Common myeloid progenitor, CD34-positive (primary cell): ENCODE data around the gene CXCL14. TPM values are rescaled to one million over a fixed set of nuclear protein-coding genes. Genes with fewer than 3 reads are reported as not detected.
A peak's percentile ranks its signal among the peaks of the same experiment; 100 is the strongest.

Experiments used
- CTCF ChIA-PET: fragments of 350-600 bp; sonication (Branson Sonifier 250); formaldehyde crosslinking; loops from one replicate; lab custom pipeline; 2021; ENCODE audit warnings: antibody characterized with exemption; lab: Charles Lee
- POLR2A ChIA-PET: fragments of 350-600 bp; sonication (Branson Sonifier 250); formaldehyde crosslinking; loops from one replicate; lab custom pipeline; 2021; ENCODE audit warnings: antibody characterized with exemption; lab: Charles Lee
- DNase-seq, 3 donors: peaks; one replicate each; pipeline versions ENCODE4 v3.0.0 to v3.0.0-alpha.2; 2013
- H3K27ac ChIP-seq, 2 experiments: 1 replicate in 1 of 2; 2 replicates in 1 of 2; pipeline ENCODE4 v1.7.0; 2013; ENCODE audit warnings: inconsistent platforms in 2 of 2, low read length in 2 of 2, mild to moderate bottlenecking in 2 of 2, low read depth in 1 of 2, moderate library complexity in 1 of 2; ENCODE audit not compliant: severe bottlenecking in 2 of 2, insufficient read depth in 1 of 2, poor library complexity in 1 of 2
- H3K27me3 ChIP-seq, 5 experiments: replicated peaks in 2 of 5; 1 replicate in 3 of 5; 2 replicates in 2 of 5; pipeline versions ENCODE4 v1.6.1 to v1.7.0; 2013; ENCODE audit warnings: low read length in 4 of 5, mild to moderate bottlenecking in 2 of 5, moderate library complexity in 2 of 5, inconsistent platforms in 1 of 5; ENCODE audit not compliant: insufficient read depth in 5 of 5, control insufficient read depth in 4 of 5
- H3K36me3 ChIP-seq, 4 experiments: 1 replicate in 2 of 4; 2 replicates in 2 of 4; pipeline versions ENCODE4 v1.6.1 to v1.7.0; 2013; ENCODE audit warnings: low read length in 3 of 4, control low read depth in 1 of 4, mild to moderate bottlenecking in 1 of 4; ENCODE audit not compliant: control insufficient read depth in 4 of 4, insufficient read depth in 4 of 4
- H3K4me1 ChIP-seq, 4 experiments: 1 replicate in 3 of 4; 2 replicates in 1 of 4; pipeline versions ENCODE4 v1.6.1 to v1.7.1; 2013; ENCODE audit warnings: low read length in 3 of 4, mild to moderate bottlenecking in 3 of 4, control low read depth in 1 of 4, inconsistent platforms in 1 of 4, moderate library complexity in 1 of 4; ENCODE audit not compliant: control insufficient read depth in 4 of 4, insufficient read depth in 4 of 4; ENCODE audit errors: control extremely low read depth in 1 of 4
- H3K4me3 ChIP-seq, 7 experiments: 1 replicate in 4 of 7; 2 replicates in 3 of 7; pipeline versions ENCODE4 v1.5.1 to v1.7.0; 2013; ENCODE audit warnings: mild to moderate bottlenecking in 7 of 7, low read length in 6 of 7, moderate library complexity in 6 of 7, inconsistent platforms in 2 of 7, low read depth in 2 of 7, control low read depth in 1 of 7; ENCODE audit not compliant: insufficient read depth in 4 of 7, control insufficient read depth in 1 of 7; ENCODE audit errors: extremely low read depth in 1 of 7
- H3K9me3 ChIP-seq, 5 experiments: 1 replicate in 4 of 5; 2 replicates in 1 of 5; pipeline versions ENCODE4 v1.6.1 to v1.7.1; 2013; ENCODE audit warnings: low read length in 4 of 5, mild to moderate bottlenecking in 2 of 5, inconsistent platforms in 1 of 5, low read depth in 1 of 5, moderate library complexity in 1 of 5; ENCODE audit not compliant: control insufficient read depth in 4 of 5, insufficient read depth in 2 of 5; ENCODE audit errors: control extremely low read depth in 1 of 5
- WGBS: methylation state at CpG from one replicate; pipeline ENCODE4 v1.1.5; 2013; ENCODE audit not compliant: insufficient coverage; 5-methylcytosine and 5-hydroxymethylcytosine counted together
- polyA plus RNA-seq: library from polyadenylated mRNA; unstranded; fragments of 120-200 nt; gene quantifications from one replicate; pipeline ENCODE4 v1.2.1, GENCODE V29; 2013

The CXCL14 gene, protein sequence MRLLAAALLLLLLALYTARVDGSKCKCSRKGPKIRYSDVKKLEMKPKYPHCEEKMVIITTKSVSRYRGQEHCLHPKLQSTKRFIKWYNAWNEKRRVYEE
- not detected for polyA plus RNA-seq

DNA sequence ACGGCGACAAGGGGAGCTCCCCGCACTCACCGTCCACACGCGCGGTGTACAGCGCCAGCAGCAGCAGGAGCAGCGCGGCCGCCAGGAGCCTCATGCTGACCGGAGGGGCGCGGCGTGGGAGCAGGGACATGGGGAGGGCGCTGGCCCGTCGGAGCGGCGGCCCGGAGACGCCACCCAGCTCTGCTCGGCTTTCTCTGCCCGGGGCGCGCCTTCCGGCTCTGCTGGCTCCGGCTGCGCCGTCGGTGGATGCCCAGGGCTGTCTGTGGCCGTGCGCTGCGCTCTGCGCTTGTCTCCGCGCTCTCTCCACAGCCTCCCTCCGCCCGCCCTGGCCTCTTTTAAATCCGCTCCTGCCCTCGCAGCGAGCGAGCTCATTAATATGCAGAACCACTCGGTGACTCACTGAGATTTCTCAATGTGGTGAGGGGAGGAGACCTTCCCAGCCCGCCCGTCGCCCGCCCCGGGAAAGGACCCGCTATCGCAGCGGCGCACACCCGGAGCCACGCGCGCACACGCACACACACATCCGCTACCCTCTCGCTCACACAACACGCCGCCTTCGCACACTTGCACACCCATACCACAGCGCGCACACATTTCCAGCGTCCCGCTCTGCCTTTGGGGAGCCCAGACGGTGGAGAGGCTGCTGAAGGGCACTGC lies at the start of gene CXCL14:
Gene CXCL14 (minus strand): TSS at position 307 of the 657 bp plus-strand sequence. CDS start 213 bp downstream, at position 94.
- ChIA-PET POLR2A (no interaction called here), CTCF (interaction anchor here (1.2 to 3.6 kb wide), 4 partner anchors 9 to 116 kb away, joined by 4 to 20 read pairs (median 5); no protein-coding TSS in a partner anchor)
- H3K36me3 ChIP-seq: no peaks in the 10 kb centered on the region

DNA sequence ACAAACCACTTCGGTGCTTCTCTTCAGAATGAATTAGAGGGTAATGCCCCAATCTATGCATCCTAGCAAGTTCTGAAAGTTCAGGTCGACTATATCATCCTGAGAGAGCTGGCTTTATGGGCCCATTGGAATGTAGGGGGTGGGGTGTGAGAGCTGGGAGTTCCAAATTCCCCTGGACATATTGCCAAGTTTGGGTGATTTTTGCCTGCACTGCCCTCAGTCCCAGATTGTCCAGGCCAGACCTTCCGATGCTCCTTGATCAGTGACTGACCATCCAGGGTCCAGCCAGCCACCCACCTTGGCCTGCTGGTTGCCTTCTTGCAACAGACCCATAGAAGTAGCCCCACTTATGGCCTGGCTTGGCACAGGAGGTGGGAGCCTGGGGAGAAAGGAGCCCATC lies 47.8 kb upstream of the CXCL14 start:
- POLR2A ChIA-PET: no interaction called here
- CTCF ChIA-PET: no interaction called here
- Histone ChIP-seq H3K36me3 (no peaks in the 10 kb centered on the region), H3K27ac (no peak overlapping the region), H3K4me1 (no peaks in the 10 kb centered on the region), H3K4me3 (no peak overlapping the region), H3K9me3 (no peaks in the 10 kb centered on the region), H3K27me3 (peaks cover 0 to 4% (median 0%) of the 10 kb centered on the region in 5 experiments)
- 76% methylated on average over 3 of the region's 3 CpGs for WGBS
- no peak for DNase-seq

More for the DNA sequence above, at the start of gene CXCL14:
- H3K27me3 ChIP-seq: peaks cover 4 to 80% (median 48%) of the 10 kb centered on the region in 5 experiments
- H3K27ac ChIP-seq: no peak within 1 kb of the TSS
- no peaks in the 10 kb centered on the region for H3K9me3 ChIP-seq
- 5% methylated on average over 39 of the region's 68 CpGs for WGBS
- H3K4me3 ChIP-seq: peak within 1 kb of the TSS in 3 of 7 experiments; percentile 37 to 48 (median 44)
- DNase-seq: peak; percentile 69 to 89 (median 84)
- peaks cover 0 to 14% (median 7%) of the 10 kb centered on the region in 4 experiments for H3K4me1 ChIP-seq

DNA sequence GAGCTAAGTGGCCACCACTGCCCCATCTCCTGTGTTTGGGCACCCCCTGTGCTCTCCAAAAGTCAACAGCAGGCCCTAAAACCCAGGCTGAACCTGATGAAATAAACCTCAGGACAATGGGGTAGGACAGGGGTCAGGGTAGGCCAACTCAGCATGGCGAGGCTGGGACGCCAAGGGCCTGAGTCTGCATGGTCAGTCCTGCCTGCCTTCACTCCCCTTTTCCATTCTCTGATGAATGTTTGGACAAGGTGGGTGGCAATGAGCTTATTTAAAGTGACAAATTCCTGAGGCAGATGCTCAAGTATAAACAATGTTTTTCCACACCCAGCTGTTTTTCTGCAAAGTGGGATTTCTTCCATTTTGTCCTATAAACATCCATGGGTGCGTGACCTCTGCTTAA lies 47.2 kb upstream of the CXCL14 start:
- Histone ChIP-seq H3K4me1 (no peaks in the 10 kb centered on the region), H3K4me3 (no peak overlapping the region), H3K9me3 (no peaks in the 10 kb centered on the region), H3K36me3 (no peaks in the 10 kb centered on the region), H3K27ac (no peak overlapping the region), H3K27me3 (peaks cover 0 to 4% (median 0%) of the 10 kb centered on the region in 5 experiments)
- CTCF ChIA-PET: no interaction called here
- POLR2A ChIA-PET: no interaction called here
- WGBS: 100% methylated on average over 3 of the region's 3 CpGs
- DNase-seq: no peak

DNA sequence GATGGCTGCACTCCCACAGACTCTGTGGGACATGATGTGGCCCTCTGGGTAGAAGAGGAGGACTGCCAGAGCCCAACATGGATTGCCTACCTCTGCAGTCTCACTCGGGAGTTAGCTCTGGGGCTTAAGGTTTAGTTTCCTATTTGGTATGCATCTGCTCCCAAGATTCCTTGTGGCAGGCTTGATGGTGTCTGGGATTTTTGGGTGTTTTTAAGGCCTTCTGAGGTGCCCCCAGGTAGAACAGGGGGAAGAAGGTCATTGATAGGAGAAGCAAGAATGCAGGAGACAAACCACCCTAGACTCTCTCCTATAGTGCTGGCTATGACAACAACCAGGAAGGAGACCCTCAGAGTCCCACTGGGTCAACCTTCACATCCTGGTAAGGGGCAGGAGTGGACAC lies 46.7 kb upstream of the CXCL14 start:
- Histone ChIP-seq H3K4me1 (no peaks in the 10 kb centered on the region), H3K9me3 (peaks cover 0 to 2% (median 0%) of the 10 kb centered on the region in 5 experiments), H3K4me3 (no peak overlapping the region), H3K36me3 (no peaks in the 10 kb centered on the region), H3K27ac (no peak overlapping the region), H3K27me3 (peaks cover 0 to 2% (median 0%) of the 10 kb centered on the region in 5 experiments)
- 92% methylated on average over 1 of the region's 1 CpG for WGBS
- POLR2A ChIA-PET: no interaction called here
- CTCF ChIA-PET: no interaction called here
- DNase-seq: no peak

DNA sequence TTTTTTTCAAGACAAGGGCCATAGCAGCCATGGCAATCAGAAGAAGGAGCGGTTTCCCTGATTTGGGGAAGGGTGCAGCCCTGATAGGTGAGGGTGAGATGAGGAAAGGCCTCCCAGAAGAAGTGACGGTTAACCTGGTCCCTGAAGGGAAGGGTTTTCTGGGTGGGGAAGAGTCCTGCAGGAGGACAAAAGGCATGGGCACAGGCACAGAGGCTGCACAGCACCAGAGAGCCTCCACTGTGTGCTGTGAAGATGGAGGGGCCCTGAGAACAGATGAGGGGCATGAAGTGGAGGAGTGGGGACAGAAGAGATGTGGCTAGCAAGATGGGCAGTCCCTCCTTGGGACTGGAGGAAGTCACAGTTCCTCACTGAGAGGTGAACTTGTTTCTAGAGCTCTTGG lies 46.3 kb upstream of the CXCL14 start:
- Histone ChIP-seq H3K27ac (no peak overlapping the region), H3K27me3 (peaks cover 0 to 2% (median 0%) of the 10 kb centered on the region in 5 experiments), H3K9me3 (peaks cover 0 to 4% (median 1%) of the 10 kb centered on the region in 5 experiments), H3K4me1 (no peaks in the 10 kb centered on the region), H3K4me3 (no peak overlapping the region), H3K36me3 (no peaks in the 10 kb centered on the region)
- DNase-seq: no peak
- 95% methylated on average over 2 of the region's 2 CpGs for WGBS
- POLR2A ChIA-PET: no interaction called here
- CTCF ChIA-PET: no interaction called here

DNA sequence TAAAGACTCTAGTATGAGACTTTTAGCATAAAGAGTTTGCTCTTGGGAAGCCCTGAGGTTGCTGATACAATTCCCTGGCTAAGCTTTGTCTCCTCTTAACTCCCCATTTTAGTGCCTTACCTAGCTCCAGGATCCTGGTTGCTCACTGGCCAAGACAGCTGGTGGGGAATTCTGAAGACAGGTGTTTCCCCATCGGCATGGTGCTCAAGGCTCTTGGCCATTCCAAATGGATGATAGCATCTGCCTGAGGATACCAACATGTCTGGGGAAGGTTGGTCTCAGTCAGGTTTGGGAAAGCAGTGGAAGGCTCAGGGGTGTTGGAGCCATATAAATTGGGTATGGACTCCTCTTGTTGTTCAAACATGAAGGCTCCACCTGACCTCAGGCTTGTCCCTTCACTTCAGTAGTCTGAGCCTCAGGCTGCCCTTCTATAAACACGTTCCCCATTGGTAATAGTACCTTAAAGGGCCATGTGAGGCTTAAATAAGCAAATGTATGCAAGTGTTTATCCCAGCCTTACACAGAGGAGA lies 44.5 kb upstream of the CXCL14 start:
- POLR2A ChIA-PET: no interaction called here
- Histone ChIP-seq H3K4me3 (no peak overlapping the region), H3K27me3 (peaks cover 0 to 2% (median 0%) of the 10 kb centered on the region in 5 experiments), H3K9me3 (peaks cover 0 to 16% (median 5%) of the 10 kb centered on the region in 5 experiments), H3K4me1 (no peaks in the 10 kb centered on the region), H3K27ac (no peak overlapping the region), H3K36me3 (no peaks in the 10 kb centered on the region)
- no CpG with 5 or more reads among the region's 2 CpGs for WGBS
- DNase-seq: no peak
- CTCF ChIA-PET: no interaction called here
